ENCODE results near the gene PSMB7. TPM values are rescaled to one million over a fixed set of nuclear protein-coding genes. Genes with fewer than 3 reads are reported as not detected.

Gene PSMB7
- total and polyA plus RNA-seq, 2 of the 4 experiments (the other 2 are of a cell fraction), result 340 to 430 TPM

- Histone ChIP-seq H2BK20ac (ENCODE audit: low read depth, low read length) (no peak overlapping the region), H4K8ac (ENCODE audit: low read depth in 2 of 2, low read length in 2 of 2) (no peak overlapping the region), H4K5ac (ENCODE audit: low read depth, low read length) (no peak overlapping the region), H3K4me1 (ENCODE audit: control insufficient read depth, insufficient read depth, low read length) (peaks cover 32% of the 10 kb centered on the region), H3K9me3 (ENCODE audit: control insufficient read depth, insufficient read depth, low read length) (no peaks in the 10 kb centered on the region), H3K9ac (ENCODE audit: low read depth, low read length) (no peak overlapping the region), H2AK5ac (ENCODE audit: low read depth, low read length) (no peak overlapping the region), H2AK9ac (replicated peaks; ENCODE audit: low read depth, low read length, poor library complexity) (no peak overlapping the region), H3K18ac (ENCODE audit: low read depth, low read length) (no peak overlapping the region), H3K79me1 (ENCODE audit: low read depth in 1 of 2, low read length in 2 of 2) (peaks cover 31 to 93% of the 10 kb centered on the region in 2 experiments), H3K14ac (replicated peaks; ENCODE audit: low read depth, low read length) (no peak overlapping the region), H2BK5ac (ENCODE audit: low read depth, low read length, poor library complexity, severe bottlenecking) (no peak overlapping the region), H3K4ac (ENCODE audit: low read depth, low read length) (no peak overlapping the region), H3K27me3 (ENCODE audit: control insufficient read depth, insufficient read depth, low read length) (no peaks in the 10 kb centered on the region), H3K4me3 (ENCODE audit: insufficient read depth, low read depth, low read length) (no peak overlapping the region), H3K36me3 (ENCODE audit: control insufficient read depth, insufficient read depth, low read length) (peaks cover 47% of the 10 kb centered on the region), H4K20me1 (ENCODE audit: insufficient read depth, low read length) (peaks cover 11% of the 10 kb centered on the region; the same call in 1 of the 2 replicates), H4K91ac (ENCODE audit: insufficient read depth, low read depth, low read length) (no peak overlapping the region), H3K56ac (ENCODE audit: extremely low read depth, insufficient read depth, low read length) (no peak overlapping the region), H2AFZ (replicated peaks; ENCODE audit: low read length, poor library complexity) (no peak overlapping the region), H2BK120ac (ENCODE audit: low read depth, low read length) (no peak overlapping the region), H2BK15ac (ENCODE audit: low read depth, low read length) (no peak overlapping the region), H3K27ac (ENCODE audit: insufficient read depth, low read length) (no peak overlapping the region), H3K23ac (ENCODE audit: low read depth, low read length) (no peak overlapping the region), H3K4me2 (ENCODE audit: low read depth, low read length) (no peak overlapping the region), H3K9me1 (ENCODE audit: insufficient read depth, low read length) (peaks cover 27% of the 10 kb centered on the region)
- in situ Hi-C loops (cut with MboI; ENCODE audit: low sequenced_read_pairs) (loop anchor here (25.0 kb wide), 1 partner anchor 766 kb away; no protein-coding TSS in a partner anchor), dilution Hi-C loops (cut with HindIII; ENCODE audit: low sequenced_read_pairs, unreplicated experiment) (no loop called here), intact Hi-C loops (cut with micrococcal nuclease) (no loop called here)
- DNase-seq, result no peak
- no TSS peak for BruUV-seq (replicated peaks)
- no CpG with 5 or more reads among the region's 14 CpGs for WGBS, 2 experiments (ENCODE audit: extremely low coverage in 2 of 2, insufficient read length in 1 of 2)
- CTCF ChIA-PET, result no interaction called here
- POLR2A ChIA-PET (ENCODE audit: unreplicated experiment), result no interaction called here
- ATAC-seq (ENCODE audit: low read depth), result no peak
- TF ChIP-seq CTCF (conservative IDR thresholded peaks at IDR 0.05; ENCODE audit: low read depth, low read length), result no peak
- no peak for TF ChIP-seq POLR2A (IDR thresholded peaks at IDR 0.05; ENCODE audit: low read depth, low read length)
- no peak for TF ChIP-seq RCOR1 (IDR thresholded peaks at IDR 0.05; ENCODE audit: insufficient replicate concordance, low read length)
- no peak for TF ChIP-seq CHD1 (IDR thresholded peaks at IDR 0.05; ENCODE audit: low read depth, low read length)
- no peak for TF ChIP-seq MXI1 (IDR thresholded peaks at IDR 0.05; ENCODE audit: borderline replicate concordance, low read depth, low read length)
- TF ChIP-seq MAFK (IDR thresholded peaks at IDR 0.05; ENCODE audit: low read depth, low read length), result no peak
- no peak for TF ChIP-seq RAD21 (IDR thresholded peaks at IDR 0.05; ENCODE audit: low read length)
These were observed 111.5 kb downstream of the PSMB7 start for GRCh38 chr9:124303762-124304161.

Other genes with a start within 250 kb of the PSMB7 start
- 77.8 and 79.9 TPM in 2 replicates for gene NEK6, start 157.5 kb downstream of the PSMB7 start, total RNA-seq (2012; rRNA removed)
- gene NEK6, start 157.5 kb downstream of the PSMB7 start, polyA plus RNA-seq (2012; rRNA removed), result 110 and 112 TPM in 2 replicates
- gene ADGRD2, start 35.0 kb upstream of the PSMB7 start, total RNA-seq (2012; rRNA removed), result not detected in 2 replicates
- gene ADGRD2, start 35.0 kb upstream of the PSMB7 start, polyA plus RNA-seq (2012; rRNA removed), result not detected in 2 replicates
- not detected in 2 replicates for gene NR5A1, start 92.0 kb upstream of the PSMB7 start, total RNA-seq (2012; rRNA removed)
- not detected in 2 replicates for gene NR5A1, start 92.0 kb upstream of the PSMB7 start, polyA plus RNA-seq (2012; rRNA removed)